Heart left ventricle (tissue), 16 donors: ENCODE results near the gene NAALADL2. TPM values are rescaled to one million over a fixed set of nuclear protein-coding genes. Genes with fewer than 3 reads are reported as not detected.

Experiments
- ATAC-seq, 4 donors: fragments of 200-7000 bp; cut with Tn5 transposase; one replicate each; pipeline ENCODE4 v1.9.1; 2020 to 2022; ENCODE audit warnings: moderate library complexity in 4 of 4, mild to moderate bottlenecking in 3 of 4, moderate number of reproducible peaks in 1 of 4
- DNase-seq, 5 donors: peaks; one replicate each; pipeline ENCODE4 v3.0.0-alpha.2; 2020
- H3K27ac ChIP-seq, 12 donors: fragments of 200-600 bp; sonication (generic) in 4 of 12; one replicate each; pipeline versions ENCODE4 v1.5.0 to v1.8.0; 2016 to 2022; ENCODE audit warnings: mild to moderate bottlenecking in 2 of 12
- H3K27me3 ChIP-seq, 9 donors: fragments of 200-600 bp; sonication (generic) in 2 of 9; one replicate each; pipeline versions ENCODE4 v1.5.1 to v1.8.0; 2016 to 2022; ENCODE audit warnings: mild to moderate bottlenecking in 3 of 9
- H3K36me3 ChIP-seq, 9 donors: fragments of 200-600 bp; sonication (generic) in 2 of 9; one replicate each; pipeline versions ENCODE4 v1.5.0 to v1.8.0; 2018 to 2022; ENCODE audit warnings: mild to moderate bottlenecking in 2 of 9
- H3K4me1 ChIP-seq, 12 donors: fragments of 200-600 bp; sonication (generic) in 4 of 12; one replicate each; pipeline versions ENCODE4 v1.5.0 to v1.8.0; 2016 to 2022; ENCODE audit warnings: mild to moderate bottlenecking in 3 of 12
- H3K4me3 ChIP-seq, 12 donors: fragments of 200-600 bp; sonication (generic) in 4 of 12; one replicate each; pipeline versions ENCODE4 v1.5.0 to v1.8.0; 2017 to 2022; ENCODE audit warnings: mild to moderate bottlenecking in 9 of 12, moderate library complexity in 4 of 12
- H3K9me3 ChIP-seq, 12 donors: fragments of 200-600 bp; sonication (generic) in 4 of 12; one replicate each; pipeline versions ENCODE4 v1.5.0 to v1.8.0; 2016 to 2022; ENCODE audit warnings: mild to moderate bottlenecking in 1 of 12
- CTCF ChIP-seq, 12 donors: fragments of 200-600 bp; sonication (generic) in 4 of 12; IDR thresholded peaks; one replicate each; pipeline versions ENCODE4 v1.5.0 to v1.8.0; 2018 to 2022; ENCODE audit warnings: antibody characterized with exemption in 12 of 12, mild to moderate bottlenecking in 5 of 12
- POLR2A ChIP-seq, 2 donors: fragments of 450-650 bp; IDR thresholded peaks; one replicate each; pipeline ENCODE4 v1.6.1; 2017; ENCODE audit warnings: antibody characterized with exemption in 2 of 2, mild to moderate bottlenecking in 2 of 2, moderate library complexity in 2 of 2
- WGBS, 4 donors: extraction: QIAGEN DNeasy Blood & Tissue Kit in 2 of 4; methylation state at CpG; one replicate each; pipeline versions ENCODE4 v1.1.5 to v1.1.7; 2013 to 2018; 5-methylcytosine and 5-hydroxymethylcytosine counted together
- intact Hi-C, 10 donors: fragments of 100-400 bp; cut with DNase I; formaldehyde crosslinking; loops; one replicate each; pipeline versions ENCODE4 v1.11.1 to v1.14.2; 2022
- polyA plus RNA-seq, 2 donors: library from polyadenylated mRNA; stranded (reverse); fragments of 200-250 nt; gene quantifications; one replicate each; pipeline ENCODE4 v1.2.3, GENCODE V29; 2013
- total RNA-seq, 9 donors: library from RNA; depleted of rRNA in 2 of 9; stranded (reverse); fragments of >200 nt in 2 of 9; fragmentation: NEBNext Ultra II Directional in 3 of 9; extraction: Animal tissue kit (Norgen Biotek cat#: 25700) in 3 of 9; gene quantifications; one replicate each; pipeline versions ENCODE4 v1.1.0 to v1.2.4, GENCODE V29; 2016 to 2023
- donor health status: ischemic (EF 13 %, LVEDD 7.1; RV severe dilation, severe dysfunction).
- donor health status: healthy with polysubstance abuse.
- donor health status: DM: no; HTN: yes; CAD: no.
- donor health status: DM: no; HTN: no; CAD: no.
- donor health status: ischemic (EF 25% LVEDD 6.9; RV normal size, moderate dysfunction).
- donor health status: ischemic (EF 25% LVEDD 5.7; RV mildly dilated, moderate dysfunction).
- donor health status: healthy.
- donor health status: DM: yes; HTN: yes; CAD: no.
- donor health status: ischemic (EF 35%, LVEDD 5.7; RV mildly dilated, moderate dysfunction).
- donor health status: nonischemic (EF 11% LVEDD 7.7; RV severe dilation, severe dysfunction).
- donor health status: DM: yes; HTN: yes; CAD: no.
- donor health status: PGD.
- donor health status: ischemic (EF 29% LVEDD 5.4; RV normal size, mild dysfunction).
- donor health status: nonischemic (EF 23%, LVEDD 6.1; RV moderate dilation, normal function).

Gene NAALADL2
- total and polyA plus RNA-seq, 11 donors: 0.23 to 8.5 (median 3.0) TPM

GRCh38 chr3:175374705-175375104 lies 515.6 kb downstream of the NAALADL2 start:
- Histone ChIP-seq H3K9me3 (no peaks in the 10 kb centered on the region), H3K36me3 (no peaks in the 10 kb centered on the region), H3K27me3 (no peaks in the 10 kb centered on the region), H3K27ac (no peak overlapping the region), H3K4me1 (peaks cover 0 to 6% (median 0%) of the 10 kb centered on the region in 12 donors), H3K4me3 (no peak overlapping the region)
- ATAC-seq (no peak), DNase-seq (no peak)
- intact Hi-C loops: no loop called here
- TF ChIP-seq POLR2A (IDR thresholded peaks at IDR 0.05) (no peak), CTCF (IDR thresholded peaks at IDR 0.05) (no peak)
- 85 to 100% (median 97%) methylated on average over 1 of the region's 1 CpG for WGBS, 4 donors

- H3K4me3 ChIP-seq: no peak overlapping the region
- intact Hi-C loops: no loop called here
- 70 to 93% (median 89%) methylated on average over 2 of the region's 2 CpGs for WGBS, 4 donors
- DNase-seq: no peak
- no peak for ATAC-seq
- no peaks in the 10 kb centered on the region for H3K27me3 ChIP-seq
- TF ChIP-seq CTCF (IDR thresholded peaks at IDR 0.05) (no peak), POLR2A (IDR thresholded peaks at IDR 0.05) (no peak)
- no peaks in the 10 kb centered on the region for H3K36me3 ChIP-seq
- no peak overlapping the region for H3K27ac ChIP-seq
- H3K4me1 ChIP-seq: no peaks in the 10 kb centered on the region
- H3K9me3 ChIP-seq: no peaks in the 10 kb centered on the region
Observed at GRCh38 chr3:175378348-175378747, 519.2 kb downstream of the NAALADL2 start.

- Histone ChIP-seq H3K27me3 (no peaks in the 10 kb centered on the region), H3K27ac (no peak overlapping the region), H3K4me3 (no peak overlapping the region), H3K36me3 (no peaks in the 10 kb centered on the region), H3K9me3 (no peaks in the 10 kb centered on the region), H3K4me1 (no peaks in the 10 kb centered on the region)
- DNase-seq (no peak), ATAC-seq (no peak)
- intact Hi-C loops: no loop called here
- 84 to 94% (median 92%) methylated on average over 4 of the region's 4 CpGs for WGBS, 4 donors
- TF ChIP-seq CTCF (IDR thresholded peaks at IDR 0.05) (no peak), POLR2A (IDR thresholded peaks at IDR 0.05) (no peak)
Observed at GRCh38 chr3:175381685-175382084, 522.6 kb downstream of the NAALADL2 start.

GRCh38 chr3:175383371-175383770 lies 524.2 kb downstream of the NAALADL2 start:
- no peak for TF ChIP-seq CTCF (IDR thresholded peaks at IDR 0.05)
- TF ChIP-seq POLR2A (IDR thresholded peaks at IDR 0.05): no peak
- Histone ChIP-seq H3K9me3 (no peaks in the 10 kb centered on the region), H3K4me1 (no peaks in the 10 kb centered on the region), H3K27me3 (no peaks in the 10 kb centered on the region), H3K36me3 (no peaks in the 10 kb centered on the region), H3K4me3 (no peak overlapping the region), H3K27ac (no peak overlapping the region)
- 62 to 77% (median 68%) methylated on average over 1 of the region's 1 CpG for WGBS, 4 donors
- intact Hi-C loops: no loop called here
- DNase-seq: no peak
- ATAC-seq: no peak
